ENCODE results near the gene SEMA5A.

DNA sequence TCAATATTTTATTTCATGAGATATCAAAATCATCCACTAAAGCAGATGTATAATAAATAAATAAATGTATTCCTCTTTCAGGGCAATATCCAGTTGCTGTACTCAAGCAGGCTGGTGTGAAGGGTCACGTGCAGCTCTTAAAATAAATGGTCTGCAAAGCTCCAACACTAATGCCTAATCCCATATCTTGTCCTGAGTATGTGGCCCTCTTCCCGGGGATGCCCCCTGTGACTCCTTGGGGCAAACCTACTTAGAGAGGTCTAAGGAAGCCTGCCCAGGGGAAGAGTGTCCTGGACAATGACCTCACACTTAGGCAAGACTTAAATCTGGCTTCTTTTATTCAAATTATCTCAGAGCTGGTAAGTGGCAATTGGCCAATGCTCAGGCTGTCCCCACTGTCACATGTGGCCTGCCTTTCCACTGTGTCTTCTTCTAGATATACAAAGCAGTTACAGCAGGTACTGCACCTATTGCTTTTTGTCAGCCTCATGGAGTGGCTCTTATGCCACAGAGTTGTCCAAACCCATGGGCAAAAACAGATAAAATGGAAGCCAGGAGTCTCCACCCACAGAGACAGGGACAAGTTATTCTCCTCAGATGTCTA, 55.3 kb downstream of the SEMA5A start:
- TF ChIP-seq, protein P1, sequence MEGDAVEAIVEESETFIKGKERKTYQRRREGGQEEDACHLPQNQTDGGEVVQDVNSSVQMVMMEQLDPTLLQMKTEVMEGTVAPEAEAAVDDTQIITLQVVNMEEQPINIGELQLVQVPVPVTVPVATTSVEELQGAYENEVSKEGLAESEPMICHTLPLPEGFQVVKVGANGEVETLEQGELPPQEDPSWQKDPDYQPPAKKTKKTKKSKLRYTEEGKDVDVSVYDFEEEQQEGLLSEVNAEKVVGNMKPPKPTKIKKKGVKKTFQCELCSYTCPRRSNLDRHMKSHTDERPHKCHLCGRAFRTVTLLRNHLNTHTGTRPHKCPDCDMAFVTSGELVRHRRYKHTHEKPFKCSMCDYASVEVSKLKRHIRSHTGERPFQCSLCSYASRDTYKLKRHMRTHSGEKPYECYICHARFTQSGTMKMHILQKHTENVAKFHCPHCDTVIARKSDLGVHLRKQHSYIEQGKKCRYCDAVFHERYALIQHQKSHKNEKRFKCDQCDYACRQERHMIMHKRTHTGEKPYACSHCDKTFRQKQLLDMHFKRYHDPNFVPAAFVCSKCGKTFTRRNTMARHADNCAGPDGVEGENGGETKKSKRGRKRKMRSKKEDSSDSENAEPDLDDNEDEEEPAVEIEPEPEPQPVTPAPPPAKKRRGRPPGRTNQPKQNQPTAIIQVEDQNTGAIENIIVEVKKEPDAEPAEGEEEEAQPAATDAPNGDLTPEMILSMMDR (IDR thresholded peaks at IDR 0.05): no peak
- TF ChIP-seq POLR2A (IDR thresholded peaks at IDR 0.05) (no peak), POLR2AphosphoS5 (IDR thresholded peaks at IDR 0.05) (no peak), EP300 (IDR thresholded peaks at IDR 0.05; ENCODE audit: low read depth) (no peak)
